HG03469 (cell line): Measurements from ENCODE around the gene CHN1.

Experiments used
- ATAC-seq: cut with Tn5 transposase; IDR thresholded peaks from one replicate; pipeline ENCODE4 v1.9.1; 2021; ENCODE audit warnings: mild to moderate bottlenecking, moderate library complexity, moderate number of reproducible peaks; ENCODE audit not compliant: unreplicated experiment

Gene CHN1

DNA sequence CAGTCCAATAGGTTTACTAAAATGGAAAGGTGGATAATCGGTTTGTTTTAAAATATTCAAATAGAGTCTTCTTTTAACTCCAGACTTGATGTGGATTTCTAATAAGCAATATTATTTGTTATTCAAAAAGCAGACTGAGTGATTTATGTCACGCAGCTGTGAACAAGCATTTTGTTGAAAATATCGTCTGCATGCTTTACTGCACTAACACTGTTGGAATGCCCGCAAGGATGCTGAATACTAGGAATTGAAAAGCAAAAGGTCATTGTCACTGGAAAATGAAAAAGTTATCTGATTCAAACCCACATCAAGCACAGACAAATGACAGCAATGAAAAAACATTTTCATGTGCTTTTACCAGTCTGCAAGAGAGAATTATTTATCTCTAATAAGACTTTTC is 31.1 kb downstream of the CHN1 start:
- ATAC-seq = no peak

DNA sequence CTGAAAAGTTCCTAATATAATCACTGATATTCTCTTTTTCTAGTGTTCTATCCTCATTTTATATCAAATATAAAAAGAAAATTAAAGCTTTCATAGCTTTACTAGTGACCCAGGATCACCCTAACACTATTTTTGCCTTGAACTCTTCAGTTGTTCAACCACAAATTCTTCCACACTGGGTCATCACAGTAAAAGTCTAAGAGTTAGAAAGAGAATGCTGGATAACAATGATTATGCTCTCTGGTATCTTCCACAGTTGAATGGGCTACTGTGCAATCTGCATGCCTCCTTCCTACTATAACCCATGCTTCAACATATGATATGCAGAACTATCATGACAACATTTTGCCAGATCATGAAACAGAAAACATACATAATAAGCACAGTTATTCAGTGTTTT is 32.3 kb downstream of the CHN1 start:
- no peak for ATAC-seq

DNA sequence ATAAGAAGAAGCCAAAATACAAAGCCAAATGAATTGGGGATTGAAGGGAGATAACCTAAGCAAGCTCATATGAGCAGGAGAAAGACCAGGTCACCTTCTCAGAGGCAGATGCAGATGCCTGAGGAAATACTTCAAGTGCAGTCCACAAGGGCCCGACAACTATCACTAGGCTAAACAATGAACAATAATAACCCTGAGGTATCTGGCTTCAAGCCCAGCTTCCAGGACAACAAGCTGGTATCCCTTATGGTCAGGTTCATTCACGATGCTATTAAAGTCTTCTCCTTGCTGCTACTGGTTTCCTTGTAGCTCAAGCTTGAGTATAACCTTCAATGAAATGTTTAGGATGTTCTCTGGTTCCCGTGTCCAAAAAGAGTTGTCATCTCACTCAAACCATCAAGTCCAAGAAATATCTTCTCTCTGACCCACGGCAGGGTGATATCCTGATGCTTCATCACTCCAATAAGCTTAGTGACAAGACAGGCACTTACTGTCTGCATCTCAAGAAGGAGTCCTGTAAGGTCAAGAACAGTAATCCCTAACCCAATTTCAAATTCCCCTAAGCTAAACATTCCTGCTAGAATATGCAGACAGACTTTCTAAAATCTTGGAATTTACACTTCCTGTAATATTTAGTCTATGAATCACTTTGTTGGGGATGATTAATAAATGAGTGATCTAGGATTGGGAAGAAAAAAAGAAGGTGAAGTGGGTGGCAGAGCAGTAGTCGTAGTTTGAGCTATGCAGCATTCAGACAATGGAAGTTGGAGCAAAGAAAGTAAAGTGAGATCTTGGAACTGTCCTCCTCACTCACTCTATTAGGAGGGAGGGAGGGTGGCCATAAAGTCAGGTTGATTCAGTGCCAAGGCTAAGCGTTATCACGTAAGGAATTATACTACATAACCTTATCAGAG is 33.1 kb downstream of the CHN1 start:
- no peak for ATAC-seq

DNA sequence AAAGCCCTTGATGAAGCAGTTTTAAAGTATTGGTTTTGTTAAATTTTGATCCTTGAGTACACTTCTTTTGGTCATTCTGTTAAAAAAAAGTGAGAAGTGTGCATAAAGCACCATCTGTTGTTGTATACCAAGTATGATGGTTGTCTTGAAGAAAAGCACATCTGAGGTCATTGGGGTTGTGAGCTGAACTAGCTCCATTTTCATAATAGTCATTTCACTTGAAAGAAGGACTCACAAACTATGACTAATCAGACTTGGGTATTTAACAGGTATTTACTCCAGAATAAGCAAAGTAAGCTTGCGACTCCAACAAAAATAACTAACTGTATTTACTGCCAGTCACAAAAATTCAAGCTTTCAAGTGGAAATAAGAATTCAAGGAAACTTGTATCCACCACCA is 35.1 kb downstream of the CHN1 start:
- ATAC-seq = no peak

DNA sequence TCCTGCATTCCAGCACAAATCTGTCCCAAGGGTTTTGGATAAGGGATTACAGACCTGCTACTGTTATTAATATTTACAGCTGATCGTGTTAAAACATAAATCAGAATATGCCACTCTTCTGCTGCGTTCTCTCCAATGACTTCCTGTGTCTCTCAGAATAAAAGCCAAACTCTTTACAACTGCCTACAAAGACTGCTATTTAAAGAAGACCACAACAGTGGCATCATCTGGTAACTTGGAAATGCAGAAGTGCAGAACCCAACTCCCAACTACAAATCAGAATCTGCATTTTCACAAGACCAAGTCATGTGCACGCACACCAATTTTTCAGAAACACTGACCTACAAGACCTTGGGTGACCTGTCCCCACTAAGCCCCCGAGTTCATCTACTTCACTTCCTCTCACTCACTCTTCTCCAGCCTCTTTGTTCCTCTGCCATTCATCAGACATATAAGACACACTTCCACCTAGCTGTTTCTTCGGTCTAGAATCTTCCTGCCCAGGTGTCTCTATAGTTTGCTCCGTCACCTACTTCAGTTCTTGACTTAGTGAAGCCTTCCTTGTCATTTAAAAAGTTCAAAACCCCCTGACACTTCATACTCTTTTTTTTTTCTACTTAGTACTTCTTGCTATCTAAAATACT is 36.0 kb downstream of the CHN1 start:
- no peak for ATAC-seq

DNA sequence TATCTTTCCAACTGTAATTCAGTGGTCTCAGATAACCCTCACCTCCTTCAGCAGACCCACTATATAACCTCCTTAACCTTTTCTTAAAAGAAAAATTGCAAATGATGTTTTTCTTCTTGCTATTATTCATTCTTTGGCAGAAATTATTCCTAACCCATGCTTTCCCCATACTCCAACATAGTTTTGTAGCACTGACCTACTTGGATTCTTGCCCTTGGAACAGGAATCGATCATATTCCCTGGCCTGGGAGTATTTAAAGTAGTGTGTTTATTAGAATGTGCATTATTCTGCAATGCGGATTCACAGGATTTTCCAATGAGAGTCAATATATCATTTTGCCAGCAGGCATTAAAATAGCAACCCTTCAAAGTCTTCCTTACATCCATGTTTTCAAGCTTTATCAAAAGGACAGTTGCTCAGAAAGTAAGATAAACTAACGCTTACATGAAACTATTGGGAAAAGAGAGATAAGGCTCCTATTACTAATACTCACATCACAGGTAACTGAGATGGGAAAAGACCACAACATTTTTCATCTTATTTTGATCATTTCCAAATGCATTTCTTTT is 37.4 kb downstream of the CHN1 start:
- ATAC-seq = no peak

DNA sequence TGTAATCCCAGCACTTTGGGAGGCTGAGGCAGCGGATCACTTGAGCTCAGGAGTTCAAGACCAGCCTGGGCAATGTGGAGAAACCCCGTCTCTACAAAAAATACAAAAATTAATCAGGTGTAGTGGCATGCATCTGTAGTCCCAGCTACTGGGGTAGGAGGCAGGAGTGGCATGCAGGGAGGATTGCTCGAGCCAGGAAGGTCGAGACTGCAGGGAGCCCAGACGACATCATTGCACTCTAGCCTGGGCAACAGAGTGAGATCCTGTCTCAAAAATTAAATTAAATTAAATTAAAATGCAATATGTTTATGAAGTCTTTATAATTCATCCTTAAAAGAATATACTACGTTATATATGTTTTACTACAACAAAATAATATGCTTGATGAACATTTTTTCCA is 38.1 kb downstream of the CHN1 start:
- ATAC-seq = no peak

DNA sequence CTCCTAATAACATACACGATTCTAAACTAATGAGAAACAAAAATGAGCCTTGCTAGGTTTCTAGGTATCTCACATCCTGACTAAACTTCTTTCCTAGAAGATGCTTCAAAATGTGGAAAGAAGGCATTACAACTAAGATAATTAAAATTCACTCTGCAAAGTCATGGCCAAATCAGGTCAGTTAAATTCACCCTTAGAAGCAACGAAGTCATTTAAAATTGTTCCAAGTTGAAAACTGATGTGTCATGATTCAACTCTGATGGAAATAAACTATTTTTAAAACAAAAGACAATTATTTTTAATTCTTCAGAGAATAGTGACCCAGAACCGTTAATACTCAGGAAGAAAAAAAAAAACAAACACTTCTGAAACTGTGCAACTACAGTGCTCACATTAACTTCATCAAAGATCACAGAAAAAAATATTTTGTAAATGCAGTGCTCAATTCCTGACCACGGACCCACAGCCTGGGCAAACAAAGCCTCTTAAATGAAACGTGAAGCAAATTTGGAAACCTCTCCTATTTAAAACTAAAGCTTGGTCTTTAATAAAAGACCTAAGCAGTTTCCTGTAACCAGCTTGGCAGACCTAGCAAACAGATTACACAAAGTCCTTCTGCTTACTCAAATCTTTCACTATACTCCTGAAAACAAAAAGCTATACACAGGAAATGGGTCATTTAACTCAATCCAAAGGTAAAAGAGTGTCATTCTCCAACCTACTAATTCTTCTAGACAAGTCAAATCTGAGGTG is 39.0 kb downstream of the CHN1 start:
- ATAC-seq = no peak

DNA sequence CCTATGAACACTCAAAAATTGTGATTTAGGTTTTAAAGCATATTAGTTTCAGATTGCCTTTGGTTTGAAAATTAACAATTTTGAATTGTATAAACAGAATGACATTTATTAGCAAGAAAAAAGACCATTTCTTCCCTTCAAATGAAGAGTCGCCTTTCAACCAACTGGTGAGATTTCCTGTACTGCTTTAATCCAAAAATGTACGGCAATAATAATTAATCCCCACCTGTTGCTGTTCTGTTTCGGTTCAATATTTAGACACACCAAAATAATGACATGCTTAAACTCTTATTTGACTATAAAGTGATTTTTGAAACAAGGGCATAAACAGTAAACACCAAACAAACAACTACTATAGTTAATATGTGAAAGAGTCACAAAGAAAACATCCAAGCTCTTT is 39.6 kb downstream of the CHN1 start:
- no peak for ATAC-seq

DNA sequence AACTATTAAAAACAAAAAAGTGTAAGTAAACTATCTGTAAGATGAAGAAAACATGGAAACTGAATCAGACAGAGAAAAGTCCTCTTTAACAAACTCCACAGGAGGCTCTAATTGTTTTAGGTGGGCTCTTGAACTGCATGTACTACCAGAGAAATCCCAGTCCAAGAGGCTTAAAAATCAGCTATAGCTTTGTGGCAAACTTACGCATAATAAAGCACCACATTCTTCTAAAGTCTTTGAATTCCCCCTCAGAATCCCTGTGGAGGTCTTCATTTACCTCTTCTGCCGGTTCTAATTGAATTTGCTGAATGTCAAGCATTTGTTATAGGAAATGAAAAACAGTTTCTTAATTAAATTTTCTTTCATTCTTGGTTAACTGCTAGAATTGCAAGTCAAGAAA is 40.8 kb downstream of the CHN1 start:
- ATAC-seq = no peak

DNA sequence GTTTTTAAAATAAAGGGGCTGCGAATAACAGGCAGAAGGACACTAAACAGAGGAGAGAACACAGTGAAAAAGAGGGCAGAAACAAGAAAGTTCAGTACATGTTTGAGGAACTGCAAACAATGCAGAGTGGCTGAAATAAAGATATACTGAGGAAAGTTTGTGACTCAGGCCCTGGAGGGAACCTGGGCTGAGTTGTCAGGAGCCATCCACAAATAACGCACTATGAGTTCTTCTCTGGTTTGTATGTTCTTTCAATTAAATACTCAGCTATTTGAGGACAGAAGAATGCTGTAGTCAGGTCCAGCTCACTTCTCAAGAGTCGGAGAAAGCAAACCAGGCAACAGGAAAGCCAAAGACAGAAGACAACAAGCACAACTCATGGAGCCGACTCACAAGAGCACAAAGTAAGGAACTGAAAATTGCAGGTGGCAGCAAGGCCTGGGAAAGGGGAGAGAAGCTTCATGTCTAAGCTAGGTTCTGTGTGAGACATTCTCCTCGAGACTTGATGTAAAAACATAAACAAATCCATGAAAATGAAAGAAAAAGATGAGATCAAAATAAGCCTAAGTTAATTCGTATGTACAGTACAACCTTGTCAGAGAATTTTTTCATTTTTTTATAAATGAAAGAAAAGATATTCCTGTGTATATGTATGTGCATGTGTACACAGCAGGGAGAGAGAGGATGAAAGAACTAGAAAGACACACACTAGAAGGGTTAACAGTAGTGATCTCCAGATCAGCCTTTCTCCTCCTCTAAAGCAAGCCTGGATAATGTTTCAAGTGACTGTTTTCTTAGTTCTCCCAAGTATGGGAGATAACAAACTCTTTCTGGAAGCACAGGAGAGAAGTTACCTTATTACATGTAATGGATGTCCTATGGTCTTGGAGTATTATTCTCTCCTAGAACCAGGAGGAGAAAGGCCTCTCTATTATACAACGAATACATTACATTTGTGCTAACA is 41.5 kb downstream of the CHN1 start:
- no peak for ATAC-seq

DNA sequence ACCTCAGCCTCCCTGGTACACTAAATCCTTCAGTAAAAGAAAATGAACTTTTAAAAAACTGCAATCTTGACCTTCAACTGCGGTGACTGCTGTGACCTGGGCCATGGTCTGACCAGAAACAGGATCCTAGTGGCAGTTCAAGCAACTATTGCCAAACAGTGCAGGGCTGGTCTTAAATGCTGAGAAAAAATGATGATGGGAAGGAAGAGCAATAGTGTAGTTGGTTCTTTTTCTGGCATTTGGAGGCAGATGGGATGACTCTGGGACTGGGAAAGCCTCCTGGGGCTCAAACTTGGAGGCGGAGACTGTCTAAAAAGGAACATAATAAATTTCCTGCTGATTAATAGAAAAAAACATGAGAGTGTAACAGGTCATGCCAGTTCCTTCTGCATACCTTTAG is 45.4 kb downstream of the CHN1 start:
- ATAC-seq = no peak

DNA sequence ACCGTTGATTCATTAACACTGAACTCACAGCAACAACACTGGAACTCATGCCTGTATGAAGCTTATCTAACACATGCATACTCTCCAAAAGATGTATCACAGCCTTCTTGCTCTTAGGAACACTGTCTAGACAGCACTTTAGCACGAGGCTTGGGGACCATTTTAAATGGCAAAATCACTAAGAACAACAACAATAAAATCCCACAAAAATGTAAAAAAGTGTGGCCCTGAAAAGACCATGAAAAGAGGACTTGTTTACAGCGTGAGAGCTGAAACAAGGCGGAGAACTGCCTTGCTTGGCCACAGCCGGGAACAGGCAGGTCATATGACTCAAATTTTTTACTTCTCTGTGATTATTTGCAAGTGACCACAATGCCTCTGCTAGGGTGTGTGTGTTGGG is 48.1 kb downstream of the CHN1 start:
- no peak for ATAC-seq

DNA sequence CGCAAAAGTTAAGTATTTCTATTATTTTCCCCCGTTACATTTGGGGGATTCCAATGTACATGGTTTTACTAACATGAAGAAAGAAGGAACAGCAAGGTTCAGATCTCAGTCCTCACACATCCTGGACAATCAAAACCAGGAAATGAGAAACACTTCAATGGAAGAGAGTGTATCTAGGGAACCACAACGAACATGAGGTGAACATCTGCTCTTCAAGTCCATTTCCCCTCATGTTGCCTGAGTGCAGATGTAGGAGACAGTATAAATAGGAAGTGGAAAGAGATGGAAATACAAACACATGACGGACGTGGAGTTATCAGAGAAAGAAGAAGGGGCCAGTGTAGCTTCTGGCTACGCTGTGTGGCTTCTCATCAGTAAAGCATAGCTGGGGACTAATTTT is 52.6 kb downstream of the CHN1 start:
- ATAC-seq = no peak

DNA sequence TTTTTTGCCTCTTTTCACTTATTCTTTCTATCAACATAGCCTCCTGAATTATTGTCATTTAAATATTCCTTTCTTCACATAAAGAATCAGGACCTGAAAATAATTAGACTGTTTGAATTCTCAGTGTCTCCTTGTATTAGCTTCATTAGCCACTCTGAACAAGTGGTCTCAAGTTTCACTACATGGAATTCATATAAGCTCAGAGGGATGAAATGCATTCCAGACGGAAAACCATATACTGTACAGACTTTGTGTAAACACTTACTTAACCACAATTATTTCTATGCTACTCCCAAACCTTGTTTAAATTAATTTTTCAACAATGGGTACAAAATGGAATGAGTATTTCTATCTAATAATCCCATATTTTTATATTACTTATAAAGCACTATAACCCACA is 53.4 kb downstream of the CHN1 start:
- ATAC-seq = no peak

DNA sequence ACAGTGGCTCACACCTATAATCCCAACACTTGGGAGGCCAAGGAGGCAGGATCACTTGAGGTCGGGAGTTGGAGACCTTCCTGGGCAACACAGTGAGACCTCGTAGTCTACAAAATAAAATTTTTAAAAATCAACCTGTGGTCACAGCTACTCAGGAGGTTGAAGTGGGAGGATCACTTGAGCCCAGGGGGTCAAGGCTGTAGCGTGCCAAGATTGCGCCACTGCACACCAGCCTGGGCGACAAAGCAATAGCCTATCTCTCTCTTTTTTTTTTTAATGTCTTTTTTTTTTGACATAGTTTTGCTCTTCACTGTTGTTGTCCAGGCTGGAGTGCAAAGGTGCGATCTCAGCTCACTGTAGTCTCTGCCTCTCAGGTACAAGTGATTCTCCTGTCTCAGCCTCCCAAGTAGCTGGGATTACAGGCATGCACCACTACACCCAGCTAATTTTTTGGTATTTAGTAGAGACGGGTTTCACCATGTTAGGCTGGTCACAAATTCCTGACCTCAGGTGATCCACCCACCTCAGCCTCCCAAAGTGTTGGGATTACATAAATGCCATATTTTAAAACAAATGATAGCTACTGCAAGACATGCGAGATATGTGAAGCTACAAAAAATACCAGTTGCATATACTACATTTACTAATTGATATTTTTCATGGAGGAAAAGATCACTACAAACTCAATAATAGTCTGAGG is 55.0 kb downstream of the CHN1 start:
- no peak for ATAC-seq

DNA sequence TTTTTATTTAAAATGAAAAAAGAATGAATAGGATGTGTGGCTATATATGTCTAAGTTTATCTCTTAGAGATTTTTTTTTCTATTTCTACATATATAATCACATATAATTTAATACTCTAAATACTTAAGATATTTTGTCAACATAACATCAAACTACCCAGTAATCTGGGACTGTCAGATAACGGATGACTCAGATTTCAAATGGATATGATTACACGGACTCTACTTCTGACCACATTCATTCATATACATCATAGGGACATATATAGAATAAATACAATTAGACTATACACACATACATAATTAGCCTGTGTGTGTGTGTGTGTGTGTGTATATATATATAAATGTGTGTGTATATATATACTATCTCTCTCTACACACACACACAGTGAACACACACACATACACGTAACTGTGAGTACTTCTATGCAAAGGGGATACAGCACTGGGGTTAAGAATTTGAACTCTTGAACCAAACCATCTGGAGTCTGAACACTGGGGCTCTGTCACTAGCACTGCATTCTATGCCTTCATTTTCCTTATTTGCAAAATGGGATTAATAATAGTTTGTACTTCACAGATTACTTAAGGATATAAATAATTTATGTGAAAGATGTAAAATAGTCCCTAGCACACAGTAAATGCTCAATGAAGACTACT is 59.5 kb downstream of the CHN1 start:
- no peak for ATAC-seq

DNA sequence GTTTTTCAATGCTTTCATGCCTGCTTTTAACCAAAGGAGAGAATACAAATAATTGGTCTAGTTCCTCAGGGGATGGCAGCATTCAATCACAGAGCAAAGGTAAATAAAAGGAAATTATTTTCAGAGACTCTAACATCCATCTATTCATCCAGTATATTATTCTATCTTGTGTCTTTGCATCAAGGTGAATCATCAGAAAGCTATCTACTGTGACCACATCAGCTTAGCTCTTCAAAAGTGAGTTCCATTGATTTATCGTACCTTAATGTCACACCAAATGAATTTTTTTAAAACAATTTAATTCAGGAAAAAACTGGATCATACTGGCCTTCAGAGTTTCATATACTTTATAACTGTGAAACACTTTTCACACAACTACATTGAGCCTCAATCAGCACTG is 66.1 kb downstream of the CHN1 start:
- ATAC-seq = no peak

DNA sequence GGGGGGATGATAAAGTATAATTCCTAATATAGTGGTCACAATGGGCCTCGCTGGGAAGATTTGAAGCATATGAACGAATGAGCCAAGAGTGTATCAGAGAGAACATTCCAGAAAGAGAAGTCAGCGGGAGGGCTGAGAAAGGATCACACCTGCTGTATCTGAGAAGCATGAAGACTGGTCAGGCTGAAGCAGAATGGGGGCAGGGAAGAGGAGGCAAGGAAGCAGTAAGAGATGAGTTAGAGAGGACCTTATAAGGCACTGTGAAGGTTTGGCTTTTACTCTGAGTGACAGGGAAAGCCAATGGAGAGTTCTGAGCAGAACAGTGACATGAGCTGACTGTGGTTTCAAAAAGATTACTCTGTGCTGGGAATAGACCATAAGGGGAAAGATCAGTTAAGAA is 73.5 kb downstream of the CHN1 start:
- no peak for ATAC-seq
